Measurements from ENCODE around the gene ATP11C. TPM values are rescaled to one million over a fixed set of nuclear protein-coding genes. Genes with fewer than 3 reads are reported as not detected.

Gene ATP11C
- polyA plus RNA-seq, 1 donor (not counting 4 experiments of a cell fraction or from before 2014, with no cell fraction given): 14.0 TPM

GRCh38 chrX:139914421-139914820, 18.4 kb downstream of the ATP11C start:
- no peak for FAIRE-seq
- Histone ChIP-seq H4K20me1 (ENCODE audit: control insufficient read depth, extremely low read depth, insufficient read depth, low read length) (no peaks in the 10 kb centered on the region), H3K4me2 (ENCODE audit: control insufficient read depth, extremely low read depth, insufficient read depth, low read depth, low read length) (no peak overlapping the region), H3K9me3 (ENCODE audit: control insufficient read depth, low read depth, low read length) (no peaks in the 10 kb centered on the region), H3K4me3 (ENCODE audit: control insufficient read depth in 2 of 3, extremely low read depth in 1 of 3, insufficient read depth in 2 of 3, low read depth in 1 of 3, low read length in 3 of 3) (no peak overlapping the region), H3K9me1 (ENCODE audit: control insufficient read depth, extremely low read depth, insufficient read depth, low read length) (no peaks in the 10 kb centered on the region), H3K79me2 (ENCODE audit: control insufficient read depth, insufficient read depth, low read length) (peaks cover 2% of the 10 kb centered on the region), H2AFZ (ENCODE audit: control insufficient read depth, low read length) (no peak overlapping the region), H3K9ac (ENCODE audit: control insufficient read depth, extremely low read depth, insufficient read depth, low read length) (no peak overlapping the region), H3K4me1 (ENCODE audit: control insufficient read depth, extremely low read depth, insufficient read depth, low read length) (no peaks in the 10 kb centered on the region), H3K27ac (ENCODE audit: control insufficient read depth, insufficient read depth, low read length) (no peak overlapping the region), H3K36me3 (ENCODE audit: control insufficient read depth in 2 of 2, extremely low read depth in 1 of 2, insufficient read depth in 2 of 2, low read length in 2 of 2) (no peaks in the 10 kb centered on the region), H3K27me3 (ENCODE audit: control insufficient read depth, extremely low read depth, insufficient read depth, low read length) (no peaks in the 10 kb centered on the region)
- no peak for DNase-seq (ENCODE audit: low read depth, low spot score)
- TF ChIP-seq EZH2 (IDR thresholded peaks at IDR 0.05; ENCODE audit: low read length): no peak
- TF ChIP-seq, protein P1, sequence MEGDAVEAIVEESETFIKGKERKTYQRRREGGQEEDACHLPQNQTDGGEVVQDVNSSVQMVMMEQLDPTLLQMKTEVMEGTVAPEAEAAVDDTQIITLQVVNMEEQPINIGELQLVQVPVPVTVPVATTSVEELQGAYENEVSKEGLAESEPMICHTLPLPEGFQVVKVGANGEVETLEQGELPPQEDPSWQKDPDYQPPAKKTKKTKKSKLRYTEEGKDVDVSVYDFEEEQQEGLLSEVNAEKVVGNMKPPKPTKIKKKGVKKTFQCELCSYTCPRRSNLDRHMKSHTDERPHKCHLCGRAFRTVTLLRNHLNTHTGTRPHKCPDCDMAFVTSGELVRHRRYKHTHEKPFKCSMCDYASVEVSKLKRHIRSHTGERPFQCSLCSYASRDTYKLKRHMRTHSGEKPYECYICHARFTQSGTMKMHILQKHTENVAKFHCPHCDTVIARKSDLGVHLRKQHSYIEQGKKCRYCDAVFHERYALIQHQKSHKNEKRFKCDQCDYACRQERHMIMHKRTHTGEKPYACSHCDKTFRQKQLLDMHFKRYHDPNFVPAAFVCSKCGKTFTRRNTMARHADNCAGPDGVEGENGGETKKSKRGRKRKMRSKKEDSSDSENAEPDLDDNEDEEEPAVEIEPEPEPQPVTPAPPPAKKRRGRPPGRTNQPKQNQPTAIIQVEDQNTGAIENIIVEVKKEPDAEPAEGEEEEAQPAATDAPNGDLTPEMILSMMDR (optimal IDR thresholded peaks at IDR 0.05 in 1 of 3, IDR thresholded peaks at IDR 0.05 in 1 of 3, conservative IDR thresholded peaks at IDR 0.05 in 1 of 3; ENCODE audit: extremely low read depth in 1 of 3, insufficient read depth in 2 of 3, low read length in 3 of 3): no peak
- dilution Hi-C loops (cut with MboI; ENCODE audit: extremely low pct_ligation_motif_present, low sequenced_read_pairs): no loop called here

DNA sequence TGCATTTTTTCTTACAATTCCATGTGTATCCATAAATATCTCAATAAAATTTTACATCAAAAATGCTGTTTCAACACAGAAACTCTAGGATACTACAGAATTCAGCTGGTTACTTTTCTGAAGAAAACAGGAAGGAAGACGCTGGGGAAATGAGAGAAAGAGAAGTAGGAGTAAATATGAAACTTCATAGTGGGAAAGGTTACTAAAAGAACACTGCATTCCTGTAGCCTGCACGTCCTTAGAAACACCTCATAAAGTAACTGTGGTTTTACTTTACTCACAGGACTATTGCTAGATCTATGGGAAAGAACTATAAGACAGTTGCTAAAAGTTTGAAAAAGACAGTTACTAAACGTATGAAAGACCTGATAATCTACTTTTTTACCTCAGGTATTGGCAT, 23.1 kb downstream of the ATP11C start:
- H3K4me3 ChIP-seq (ENCODE audit: control insufficient read depth in 2 of 3, extremely low read depth in 1 of 3, insufficient read depth in 2 of 3, low read depth in 1 of 3, low read length in 3 of 3): no peak overlapping the region
- TF ChIP-seq, protein P1 (optimal IDR thresholded peaks at IDR 0.05 in 1 of 3, IDR thresholded peaks at IDR 0.05 in 1 of 3, conservative IDR thresholded peaks at IDR 0.05 in 1 of 3; ENCODE audit: extremely low read depth in 1 of 3, insufficient read depth in 2 of 3, low read length in 3 of 3): no peak
- no peak for TF ChIP-seq EZH2 (IDR thresholded peaks at IDR 0.05; ENCODE audit: low read length)
- no peaks in the 10 kb centered on the region for H3K4me1 ChIP-seq (ENCODE audit: control insufficient read depth, extremely low read depth, insufficient read depth, low read length)
- FAIRE-seq: no peak
- H3K27ac ChIP-seq (ENCODE audit: control insufficient read depth, insufficient read depth, low read length): no peak overlapping the region
- no peaks in the 10 kb centered on the region for H3K36me3 ChIP-seq (ENCODE audit: control insufficient read depth in 2 of 2, extremely low read depth in 1 of 2, insufficient read depth in 2 of 2, low read length in 2 of 2)
- H3K9ac ChIP-seq (ENCODE audit: control insufficient read depth, extremely low read depth, insufficient read depth, low read length): no peak overlapping the region
- no peak overlapping the region for H3K4me2 ChIP-seq (ENCODE audit: control insufficient read depth, extremely low read depth, insufficient read depth, low read depth, low read length)
- DNase-seq (ENCODE audit: low read depth, low spot score): no peak
- no peaks in the 10 kb centered on the region for H3K79me2 ChIP-seq (ENCODE audit: control insufficient read depth, insufficient read depth, low read length)
- dilution Hi-C loops (cut with MboI; ENCODE audit: extremely low pct_ligation_motif_present, low sequenced_read_pairs): no loop called here
- no peaks in the 10 kb centered on the region for H3K9me3 ChIP-seq (ENCODE audit: control insufficient read depth, low read depth, low read length)
- no peak overlapping the region for H2AFZ ChIP-seq (ENCODE audit: control insufficient read depth, low read length)
- H4K20me1 ChIP-seq (ENCODE audit: control insufficient read depth, extremely low read depth, insufficient read depth, low read length): no peaks in the 10 kb centered on the region
- H3K27me3 ChIP-seq (ENCODE audit: control insufficient read depth, extremely low read depth, insufficient read depth, low read length): no peaks in the 10 kb centered on the region
- no peaks in the 10 kb centered on the region for H3K9me1 ChIP-seq (ENCODE audit: control insufficient read depth, extremely low read depth, insufficient read depth, low read length)

Measured in keratinocyte (primary cell).